22Rv1 (cell line): ENCODE data around the gene MSI1.

ENCODE experiments used
- CTCF ChIP-seq: fragments of 450-650 bp; IDR thresholded peaks from 2 replicates; pipeline ENCODE4 v1.5.1; 2017; ENCODE audit warnings: mild to moderate bottlenecking
- ZFX ChIP-seq: fragments of 450-650 bp; IDR thresholded peaks from 2 replicates; pipeline ENCODE4 v1.6.1; 2017; ENCODE audit warnings: antibody characterized with exemption, borderline replicate concordance

GRCh38 chr12:120416490-120417216 is 47.7 kb upstream of the MSI1 start:
- TF ChIP-seq CTCF = no peak
- TF ChIP-seq ZFX = no peak
